ENCODE data around the gene VSIG4.

VSIG4 gene

DNA sequence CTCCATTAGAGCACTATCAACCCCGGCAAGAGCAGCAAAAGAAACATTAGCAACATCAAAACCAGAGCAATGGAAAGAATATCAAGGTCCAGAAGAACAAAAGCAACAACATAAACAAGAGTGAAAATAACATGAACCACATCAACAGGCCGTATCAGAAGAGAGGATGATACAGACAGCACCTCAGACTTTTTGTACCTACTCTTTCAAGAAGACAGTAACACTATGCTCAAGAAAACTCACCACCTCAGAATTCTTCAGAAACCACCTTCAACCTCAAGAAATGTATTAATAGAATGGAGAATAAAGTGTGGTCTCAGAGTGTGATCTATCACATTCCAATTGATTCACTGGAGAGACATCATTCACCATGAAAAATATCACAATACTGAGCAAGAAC is 46.5 kb downstream of the VSIG4 start:
- DNase-seq, result no peak
- H3K27me3 ChIP-seq (ENCODE audit: insufficient read depth, low read length, poor library complexity), result no peaks in the 10 kb centered on the region
- TF ChIP-seq EZH2 (IDR thresholded peaks at IDR 0.05; ENCODE audit: borderline replicate concordance, low read depth, low read length, severe bottlenecking), result no peak
- TF ChIP-seq, protein P1, sequence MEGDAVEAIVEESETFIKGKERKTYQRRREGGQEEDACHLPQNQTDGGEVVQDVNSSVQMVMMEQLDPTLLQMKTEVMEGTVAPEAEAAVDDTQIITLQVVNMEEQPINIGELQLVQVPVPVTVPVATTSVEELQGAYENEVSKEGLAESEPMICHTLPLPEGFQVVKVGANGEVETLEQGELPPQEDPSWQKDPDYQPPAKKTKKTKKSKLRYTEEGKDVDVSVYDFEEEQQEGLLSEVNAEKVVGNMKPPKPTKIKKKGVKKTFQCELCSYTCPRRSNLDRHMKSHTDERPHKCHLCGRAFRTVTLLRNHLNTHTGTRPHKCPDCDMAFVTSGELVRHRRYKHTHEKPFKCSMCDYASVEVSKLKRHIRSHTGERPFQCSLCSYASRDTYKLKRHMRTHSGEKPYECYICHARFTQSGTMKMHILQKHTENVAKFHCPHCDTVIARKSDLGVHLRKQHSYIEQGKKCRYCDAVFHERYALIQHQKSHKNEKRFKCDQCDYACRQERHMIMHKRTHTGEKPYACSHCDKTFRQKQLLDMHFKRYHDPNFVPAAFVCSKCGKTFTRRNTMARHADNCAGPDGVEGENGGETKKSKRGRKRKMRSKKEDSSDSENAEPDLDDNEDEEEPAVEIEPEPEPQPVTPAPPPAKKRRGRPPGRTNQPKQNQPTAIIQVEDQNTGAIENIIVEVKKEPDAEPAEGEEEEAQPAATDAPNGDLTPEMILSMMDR (IDR thresholded peaks at IDR 0.05; ENCODE audit: borderline replicate concordance, extremely low read depth, low read length, poor library complexity, severe bottlenecking), result no peak
- no peak overlapping the region for H3K27ac ChIP-seq (ENCODE audit: low read length)
- H3K79me2 ChIP-seq (ENCODE audit: insufficient read depth, low read length), result no peaks in the 10 kb centered on the region
- no peak overlapping the region for H2AFZ ChIP-seq (ENCODE audit: low read depth, low read length)
- no peaks in the 10 kb centered on the region for H3K36me3 ChIP-seq (ENCODE audit: insufficient read depth, low read length)
- H3K9ac ChIP-seq (ENCODE audit: low read depth, low read length), result no peak overlapping the region
- ATAC-seq (ENCODE audit: insufficient read depth, low read depth), result no peak
- H4K20me1 ChIP-seq (ENCODE audit: insufficient read depth, low read length), result no peaks in the 10 kb centered on the region
- H3K4me2 ChIP-seq (ENCODE audit: insufficient read depth, low read length), result no peak overlapping the region
- H3K4me1 ChIP-seq (ENCODE audit: insufficient read depth, low read length), result no peaks in the 10 kb centered on the region
- H3K9me3 ChIP-seq (ENCODE audit: insufficient read depth, low read length, severe bottlenecking), result no peaks in the 10 kb centered on the region
- no peak overlapping the region for H3K4me3 ChIP-seq (ENCODE audit: low read depth in 1 of 2, low read length in 2 of 2)

DNA sequence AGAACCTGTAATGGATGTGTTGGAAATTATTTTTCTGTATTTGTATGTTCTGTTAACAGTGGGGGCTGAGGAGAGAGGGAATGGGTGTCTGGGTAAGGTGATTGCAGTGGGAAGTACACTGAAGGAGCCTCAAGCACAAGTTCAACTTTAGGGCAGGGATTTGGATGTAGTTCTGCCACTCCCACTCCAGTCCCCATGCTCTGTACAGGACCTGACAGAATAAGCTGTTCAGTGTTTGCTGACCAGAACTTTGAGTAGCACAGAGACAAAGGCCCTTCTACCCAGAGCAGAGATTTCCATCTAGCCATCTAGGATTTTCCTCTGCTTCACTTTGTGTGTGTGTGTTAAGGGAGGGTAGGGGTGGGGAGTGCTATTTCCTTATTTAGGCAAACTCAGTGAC is 49.2 kb downstream of the VSIG4 start:
- Histone ChIP-seq H3K36me3 (ENCODE audit: insufficient read depth, low read length) (no peaks in the 10 kb centered on the region), H2AFZ (ENCODE audit: low read depth, low read length) (peak overlapping the region; percentile 16; the same call in 1 of the 2 replicates), H3K27me3 (ENCODE audit: insufficient read depth, low read length, poor library complexity) (no peaks in the 10 kb centered on the region), H3K4me1 (ENCODE audit: insufficient read depth, low read length) (peaks cover 22% of the 10 kb centered on the region), H3K4me3 (ENCODE audit: low read depth in 1 of 2, low read length in 2 of 2) (no peak overlapping the region), H3K4me2 (ENCODE audit: insufficient read depth, low read length) (no peak overlapping the region), H3K79me2 (ENCODE audit: insufficient read depth, low read length) (no peaks in the 10 kb centered on the region), H3K9ac (ENCODE audit: low read depth, low read length) (no peak overlapping the region), H3K9me3 (ENCODE audit: insufficient read depth, low read length, severe bottlenecking) (no peaks in the 10 kb centered on the region), H4K20me1 (ENCODE audit: insufficient read depth, low read length) (no peaks in the 10 kb centered on the region), H3K27ac (ENCODE audit: low read length) (no peak overlapping the region)
- no peak for TF ChIP-seq EZH2 (IDR thresholded peaks at IDR 0.05; ENCODE audit: borderline replicate concordance, low read depth, low read length, severe bottlenecking)
- TF ChIP-seq, protein P1 (IDR thresholded peaks at IDR 0.05; ENCODE audit: borderline replicate concordance, extremely low read depth, low read length, poor library complexity, severe bottlenecking), result no peak
- ATAC-seq (ENCODE audit: insufficient read depth, low read depth) (no peak), DNase-seq (no peak)

DNA sequence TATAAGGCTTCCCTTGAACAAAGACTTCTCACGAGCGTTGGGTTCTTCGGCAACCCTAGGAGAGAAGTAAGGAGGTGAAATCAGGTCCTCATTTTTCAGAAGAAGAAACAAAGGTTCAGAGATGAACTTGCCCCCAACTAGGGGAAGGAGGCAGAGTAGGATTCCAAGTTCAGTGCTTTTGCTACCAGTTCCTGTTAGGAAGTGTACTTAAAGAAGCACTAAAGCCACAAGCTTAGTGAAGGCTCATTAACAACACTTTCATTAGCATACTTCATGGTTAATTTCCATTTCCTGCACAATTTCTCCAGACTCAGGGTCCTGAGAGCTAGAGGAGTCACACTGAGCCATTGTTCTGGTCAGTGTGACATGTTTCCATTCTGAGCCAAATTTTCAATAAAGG is 52.1 kb downstream of the VSIG4 start:
- H3K9me3 ChIP-seq (ENCODE audit: insufficient read depth, low read length, severe bottlenecking), result no peaks in the 10 kb centered on the region
- H2AFZ ChIP-seq (ENCODE audit: low read depth, low read length), result no peak overlapping the region
- no peak overlapping the region for H3K4me3 ChIP-seq (ENCODE audit: low read depth in 1 of 2, low read length in 2 of 2)
- no peaks in the 10 kb centered on the region for H3K27me3 ChIP-seq (ENCODE audit: insufficient read depth, low read length, poor library complexity)
- no peak overlapping the region for H3K4me2 ChIP-seq (ENCODE audit: insufficient read depth, low read length)
- no peaks in the 10 kb centered on the region for H3K79me2 ChIP-seq (ENCODE audit: insufficient read depth, low read length)
- H4K20me1 ChIP-seq (ENCODE audit: insufficient read depth, low read length), result no peaks in the 10 kb centered on the region
- no peaks in the 10 kb centered on the region for H3K36me3 ChIP-seq (ENCODE audit: insufficient read depth, low read length)
- ATAC-seq (ENCODE audit: insufficient read depth, low read depth) (peak; percentile 34; the same call in 1 of the 3 replicates), DNase-seq (no peak)
- TF ChIP-seq, protein P1 (IDR thresholded peaks at IDR 0.05; ENCODE audit: borderline replicate concordance, extremely low read depth, low read length, poor library complexity, severe bottlenecking), result no peak
- TF ChIP-seq EZH2 (IDR thresholded peaks at IDR 0.05; ENCODE audit: borderline replicate concordance, low read depth, low read length, severe bottlenecking), result no peak
- H3K27ac ChIP-seq (ENCODE audit: low read length), result peak overlapping the region; percentile 12; the same call in 1 of the 2 replicates
- H3K9ac ChIP-seq (ENCODE audit: low read depth, low read length), result no peak overlapping the region
- H3K4me1 ChIP-seq (ENCODE audit: insufficient read depth, low read length), result peaks cover 24% of the 10 kb centered on the region
